ENCODE results near the gene PPARG. TPM values are rescaled to one million over a fixed set of nuclear protein-coding genes. Genes with fewer than 3 reads are reported as not detected.

PPARG gene
- total RNA-seq, 1 experiment from 2014 or later = 71.6 TPM

GRCh38 chr3:12345141-12345561 lies 56.3 kb downstream of the PPARG start:
- no peaks in the 10 kb centered on the region for H4K20me1 ChIP-seq (ENCODE audit: insufficient read depth)
- CTCF ChIA-PET = no interaction called here
- H3K9me3 ChIP-seq (ENCODE audit: control insufficient read depth in 1 of 2, insufficient read depth in 1 of 2, low read depth in 1 of 2, low read length in 2 of 2) = no peaks in the 10 kb centered on the region
- H3K79me2 ChIP-seq (ENCODE audit: insufficient read depth, low read length) = no peaks in the 10 kb centered on the region
- H3K4me2 ChIP-seq (ENCODE audit: low read length) = peak overlapping the region; percentile 60
- no TSS peak for BruUV-seq (replicated peaks)
- H3K27me3 ChIP-seq (ENCODE audit: insufficient read depth, low read length) = no peaks in the 10 kb centered on the region
- peak overlapping the region in 1 of 2 experiments; percentile 10; a peak in 1 of 4 replicates for H3K4me3 ChIP-seq (replicated peaks in 1 of 2; ENCODE audit: low read depth in 1 of 2, low read length in 2 of 2)
- 0 out of 2 replicates have a peak overlapping the region, but pooled peaks have one; percentile 25 for H3K9ac ChIP-seq (ENCODE audit: low read length)
- no peak overlapping the region for H2AFZ ChIP-seq (ENCODE audit: low read depth, low read length, poor library complexity, severe bottlenecking)
- POLR2A ChIA-PET = no interaction called here
- no peaks in the 10 kb centered on the region for H3K36me3 ChIP-seq (ENCODE audit: control insufficient read depth in 1 of 2, insufficient read depth in 2 of 2, low read length in 2 of 2)
- no peaks in the 10 kb centered on the region for H3K9me2 ChIP-seq (ENCODE audit: insufficient read depth)
- peak overlapping the region; percentile 53; the same call in 1 of the 2 replicates for H3K27ac ChIP-seq (ENCODE audit: low read depth, low read length)
- RAD21 ChIA-PET (ENCODE audit: low non-redundant PET in 1 of 2, low total read pairs in 2 of 2, uncharacterized antibody in 2 of 2, unreplicated experiment in 2 of 2) = no interaction called here
- H3K4me1 ChIP-seq (ENCODE audit: control insufficient read depth in 1 of 2, insufficient read depth in 2 of 2, low read length in 2 of 2) = peaks cover 37 to 60% of the 10 kb centered on the region in 2 experiments
- intact Hi-C loops (cut with micrococcal nuclease) = no loop called here
- DNase-seq (ENCODE audit: low read depth, low spot score) (peak; percentile 84), ATAC-seq (peak; percentile 78)
- peak; percentile 91 for TF ChIP-seq TCF7L2 (IDR thresholded peaks at IDR 0.05; ENCODE audit: borderline replicate concordance, extremely low read depth, insufficient read depth, insufficient read length)
- peak; percentile 90 for TF ChIP-seq SP1 (IDR thresholded peaks at IDR 0.05; ENCODE audit: low read depth)
- peak; percentile 97 for TF ChIP-seq FOSL1 (IDR thresholded peaks at IDR 0.05; ENCODE audit: low read depth)
- TF ChIP-seq EZH2 (IDR thresholded peaks at IDR 0.05) = no peak
- TF ChIP-seq ATF3 (IDR thresholded peaks at IDR 0.05) = peak; percentile 80
- TF ChIP-seq REST (IDR thresholded peaks at IDR 0.05; ENCODE audit: low read depth) = no peak
- no peak for TF ChIP-seq ZNF274 (IDR thresholded peaks at IDR 0.05; ENCODE audit: low read depth, low read length)
- no peak for TF ChIP-seq ELF1 (IDR thresholded peaks at IDR 0.05; ENCODE audit: borderline replicate concordance, low read depth)
- TF ChIP-seq MAX (IDR thresholded peaks at IDR 0.05) = peak; percentile 56
- peak; percentile 24 for TF ChIP-seq YY1 (IDR thresholded peaks at IDR 0.05; ENCODE audit: extremely low read depth, insufficient replicate concordance, low read depth, low read length)
- peak; percentile 58; the same call in 1 of the 2 replicates for TF ChIP-seq POLR2AphosphoS5 (IDR thresholded peaks at IDR 0.05; ENCODE audit: low read depth, low read length)
- TF ChIP-seq SRF (IDR thresholded peaks at IDR 0.05; ENCODE audit: low read depth) = peak; percentile 79
- TF ChIP-seq SIN3A (IDR thresholded peaks at IDR 0.05; ENCODE audit: low read depth) = peak; percentile 58; the same call in 1 of the 2 replicates
- TF ChIP-seq CEBPB (IDR thresholded peaks at IDR 0.05; ENCODE audit: low read depth) = peak; percentile 90
- TF ChIP-seq JUND (IDR thresholded peaks at IDR 0.05) = peak; percentile 97
- no peak for TF ChIP-seq ZBTB33 (IDR thresholded peaks at IDR 0.05; ENCODE audit: extremely low read depth, insufficient replicate concordance, low read length)
- TF ChIP-seq EGR1 (IDR thresholded peaks at IDR 0.05; ENCODE audit: low read depth) = no peak
- TF ChIP-seq EZH2phosphoT487 (IDR thresholded peaks at IDR 0.05; ENCODE audit: borderline replicate concordance) = no peak
- TF ChIP-seq RAD21 (IDR thresholded peaks at IDR 0.05; ENCODE audit: low read depth) = peak; percentile 14; the same call in 1 of the 2 replicates
- no peak for TF ChIP-seq POLR2A (IDR thresholded peaks at IDR 0.05; ENCODE audit: borderline replicate concordance, extremely low read depth, insufficient read depth, insufficient read length)
- peak; percentile 90; the same call in 1 of the 2 replicates for TF ChIP-seq CBX3 (IDR thresholded peaks at IDR 0.05; ENCODE audit: low read depth)
